GM20000 (cell line): ENCODE results near the gene TMEM50B.

Experiments used
- DNase-seq: peaks from one replicate; pipeline ENCODE4 v3.0.0; 2012; ENCODE audit warnings: low spot score
- TF ChIP-seq, protein P1 (sequence below): IDR thresholded peaks from 2 replicates; pipeline ENCODE4 v1.5.1; 2012; ENCODE audit warnings: mild to moderate bottlenecking, control low read depth; ENCODE audit errors: extremely low read depth, missing control alignments

The TMEM50B gene

DNA sequence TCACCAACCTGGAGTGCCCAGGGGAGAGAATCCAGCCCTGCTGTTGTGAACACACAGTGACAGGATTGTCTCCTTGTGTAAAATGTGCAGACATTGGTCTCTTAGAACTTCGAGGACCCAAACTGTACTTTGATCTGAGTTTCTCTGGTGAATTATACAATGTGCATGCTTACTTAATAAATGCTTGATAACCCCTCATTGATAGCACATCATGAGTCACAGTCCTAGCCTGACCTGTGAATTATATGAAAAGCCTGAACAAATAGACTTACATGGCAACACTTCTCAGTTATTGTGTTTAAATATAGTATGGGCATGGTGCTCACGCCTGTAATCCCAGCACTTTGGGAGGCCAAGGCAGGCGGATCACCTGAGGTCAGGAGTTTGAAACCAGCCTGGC lies 53.9 kb downstream of the TMEM50B start:
- TF ChIP-seq, protein P1, sequence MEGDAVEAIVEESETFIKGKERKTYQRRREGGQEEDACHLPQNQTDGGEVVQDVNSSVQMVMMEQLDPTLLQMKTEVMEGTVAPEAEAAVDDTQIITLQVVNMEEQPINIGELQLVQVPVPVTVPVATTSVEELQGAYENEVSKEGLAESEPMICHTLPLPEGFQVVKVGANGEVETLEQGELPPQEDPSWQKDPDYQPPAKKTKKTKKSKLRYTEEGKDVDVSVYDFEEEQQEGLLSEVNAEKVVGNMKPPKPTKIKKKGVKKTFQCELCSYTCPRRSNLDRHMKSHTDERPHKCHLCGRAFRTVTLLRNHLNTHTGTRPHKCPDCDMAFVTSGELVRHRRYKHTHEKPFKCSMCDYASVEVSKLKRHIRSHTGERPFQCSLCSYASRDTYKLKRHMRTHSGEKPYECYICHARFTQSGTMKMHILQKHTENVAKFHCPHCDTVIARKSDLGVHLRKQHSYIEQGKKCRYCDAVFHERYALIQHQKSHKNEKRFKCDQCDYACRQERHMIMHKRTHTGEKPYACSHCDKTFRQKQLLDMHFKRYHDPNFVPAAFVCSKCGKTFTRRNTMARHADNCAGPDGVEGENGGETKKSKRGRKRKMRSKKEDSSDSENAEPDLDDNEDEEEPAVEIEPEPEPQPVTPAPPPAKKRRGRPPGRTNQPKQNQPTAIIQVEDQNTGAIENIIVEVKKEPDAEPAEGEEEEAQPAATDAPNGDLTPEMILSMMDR: no peak
- DNase-seq: no peak

DNA sequence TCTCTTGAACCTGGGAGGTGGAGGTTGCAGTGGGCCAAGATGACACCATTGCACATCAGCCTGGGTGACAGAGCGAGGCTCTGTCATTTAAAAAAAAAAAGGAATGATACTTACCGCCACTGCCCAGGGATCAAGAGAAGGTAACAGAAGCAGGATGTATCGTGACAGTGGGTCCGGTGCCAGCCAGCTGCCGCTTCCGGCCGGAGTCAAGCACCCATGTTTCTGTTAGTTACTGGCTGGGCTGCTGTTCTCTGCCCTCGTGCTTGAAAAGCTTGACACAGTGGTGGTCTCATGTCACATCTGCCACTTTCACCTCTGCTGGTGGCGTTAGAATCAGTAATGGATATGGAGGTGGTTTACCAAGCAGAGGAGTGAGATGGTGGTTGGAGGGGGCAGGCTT lies 55.6 kb downstream of the TMEM50B start:
- TF ChIP-seq, protein P1: no peak
- no peak for DNase-seq

DNA sequence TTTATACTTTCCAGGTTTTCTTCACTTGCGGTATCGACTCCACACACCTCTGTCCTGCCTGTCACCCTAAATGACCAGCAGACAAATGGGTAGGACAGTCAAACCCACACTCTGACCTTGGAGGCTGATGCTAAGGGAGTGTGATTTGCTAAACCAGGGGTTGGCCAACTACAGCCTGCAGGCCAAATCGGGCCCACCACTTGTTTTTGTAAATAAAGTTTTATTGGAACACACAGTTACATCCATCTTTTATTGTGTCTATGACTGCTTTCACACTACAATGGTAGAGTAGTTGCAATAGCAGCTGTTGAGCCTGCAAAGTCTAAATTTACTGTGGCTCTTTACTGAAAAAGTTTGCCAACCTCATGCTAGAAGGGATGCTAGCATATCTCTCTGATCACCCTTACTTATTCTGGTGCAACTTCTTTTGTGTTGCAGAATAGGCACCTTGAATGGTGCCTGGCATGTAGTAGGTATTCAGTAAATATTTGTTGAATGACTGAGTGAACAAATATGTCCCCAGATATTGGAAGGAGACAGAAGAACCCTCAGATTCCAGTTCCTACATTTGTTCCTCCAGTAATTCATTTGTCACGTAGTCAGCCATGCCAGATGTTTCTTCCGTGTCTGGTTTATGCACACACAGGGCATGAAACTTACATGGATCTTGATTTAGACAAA lies 57.9 kb downstream of the TMEM50B start:
- DNase-seq: no peak
- TF ChIP-seq, protein P1: no peak

DNA sequence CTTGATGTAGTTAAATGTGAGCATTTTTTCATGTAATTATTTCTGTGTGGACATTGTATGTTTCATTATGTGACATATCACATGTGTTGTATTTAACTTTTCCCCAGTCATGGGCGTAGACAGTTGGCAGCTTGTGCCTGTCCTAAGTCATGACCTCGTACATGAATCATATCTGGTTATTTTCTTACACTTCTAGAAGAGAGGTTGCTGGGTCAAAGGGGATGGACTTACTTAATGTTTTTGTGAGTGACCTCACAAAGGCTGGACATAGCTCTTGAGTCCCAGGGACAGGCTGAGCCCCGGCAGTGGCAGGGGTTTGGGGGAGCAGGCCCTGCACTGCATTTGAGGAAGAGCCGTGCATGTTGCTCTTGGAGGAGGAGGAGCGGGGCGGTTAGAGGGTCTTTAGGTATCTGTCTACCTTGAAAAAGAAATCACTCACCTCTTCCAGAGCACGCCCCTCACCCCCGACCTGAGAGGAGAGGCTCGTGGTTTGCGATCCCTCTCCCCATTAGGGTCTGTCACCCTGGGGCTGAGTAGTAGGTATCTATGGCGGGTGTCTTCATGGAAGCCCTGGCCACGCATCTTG lies 60.1 kb downstream of the TMEM50B start:
- no peak for DNase-seq
- TF ChIP-seq, protein P1: no peak

DNA sequence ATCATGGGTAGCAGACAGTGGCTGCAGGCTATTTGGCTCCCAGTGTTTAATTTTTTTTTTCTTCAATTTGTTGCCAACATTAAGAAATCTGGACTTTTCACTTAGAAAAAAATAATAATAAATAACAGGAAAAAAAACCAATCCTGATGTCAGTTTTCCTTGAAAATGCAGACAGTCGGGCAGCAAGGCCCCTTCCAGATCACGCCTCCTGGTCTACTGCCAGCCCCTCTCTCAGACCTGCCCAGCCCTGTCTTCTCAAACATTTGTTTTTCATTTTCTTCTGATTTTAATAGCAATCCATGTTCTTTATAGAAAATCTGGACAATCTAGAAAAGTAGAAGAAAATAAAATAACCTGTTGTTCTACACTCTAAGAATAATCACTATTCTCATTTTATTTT lies 61.1 kb downstream of the TMEM50B start:
- DNase-seq: no peak
- TF ChIP-seq, protein P1: no peak

DNA sequence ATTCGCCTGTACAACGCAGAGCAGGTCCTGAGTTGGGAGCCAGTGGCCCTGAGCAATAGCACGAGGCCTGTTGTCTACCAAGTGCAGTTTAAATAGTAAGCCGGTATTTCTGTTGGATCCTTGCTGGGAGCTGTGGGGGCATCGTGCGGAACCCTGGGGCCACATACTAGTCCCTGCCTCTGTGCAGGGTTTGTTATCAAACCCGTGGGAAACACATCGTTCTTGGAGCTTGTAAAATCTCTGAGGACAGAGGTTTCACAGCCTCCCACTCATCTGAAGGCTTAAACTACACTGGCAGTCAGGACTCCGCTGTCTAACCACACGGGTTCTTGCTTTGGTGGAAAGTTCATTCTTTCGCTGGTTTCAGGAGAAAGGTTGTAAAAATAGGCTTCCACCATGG lies 64.8 kb downstream of the TMEM50B start:
- DNase-seq: no peak
- TF ChIP-seq, protein P1: no peak

DNA sequence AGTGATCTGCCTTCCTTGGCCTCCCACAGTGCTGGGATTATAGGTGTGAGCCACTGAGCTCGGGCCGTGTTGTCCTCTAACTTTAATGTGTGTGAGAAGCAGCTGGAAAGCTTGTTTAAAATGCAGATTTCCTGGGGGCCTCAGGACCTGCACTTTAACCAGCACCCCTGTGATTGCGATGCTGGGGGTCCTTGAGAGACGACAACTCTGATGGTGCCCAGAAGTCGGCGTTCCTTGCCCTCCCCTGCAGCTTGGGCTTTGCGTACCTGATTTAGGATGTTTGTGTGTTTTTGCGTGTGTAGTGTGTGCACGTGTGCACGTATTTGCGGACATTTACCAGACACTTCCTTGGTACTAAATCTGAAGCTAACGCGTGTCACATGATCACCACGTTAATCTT lies 65.7 kb downstream of the TMEM50B start:
- DNase-seq: no peak
- TF ChIP-seq, protein P1: no peak
